ENCODE results near the gene ZNF532. TPM values are rescaled to one million over a fixed set of nuclear protein-coding genes. Genes with fewer than 3 reads are reported as not detected.

ZNF532 gene
- total RNA-seq, 1 experiment from 2014 or later, result 258 TPM

GRCh38 chr18:58861353-58861752, 3.3 kb upstream of the ZNF532 start:
- H2BK20ac ChIP-seq (ENCODE audit: low read depth, low read length, poor library complexity, severe bottlenecking), result no peak overlapping the region
- no peak overlapping the region for H3K4ac ChIP-seq (ENCODE audit: low read depth, low read length)
- H3K18ac ChIP-seq (ENCODE audit: insufficient read length, low read depth, low read length), result no peak overlapping the region
- peak overlapping the region; percentile 98 to 100 (median 98) for H3K27ac Mint-ChIP-seq
- H3K9ac ChIP-seq (ENCODE audit: extremely low read depth, insufficient read length, low read length), result peak overlapping the region; percentile 10
- no peak overlapping the region for H4K8ac ChIP-seq (replicated peaks; ENCODE audit: insufficient read length, low read depth, low read length)
- H3K9me3 ChIP-seq (ENCODE audit: control insufficient read depth, low read depth, low read length), result no peaks in the 10 kb centered on the region
- peak overlapping the region; percentile 79 for H3K4me2 ChIP-seq (ENCODE audit: insufficient read depth, insufficient read length, low read length)
- H4K91ac ChIP-seq (ENCODE audit: insufficient read length, low read depth, low read length), result no peak overlapping the region
- peak overlapping the region; percentile 87 to 92; a peak in 3 of 5 replicates for H3K4me3 Mint-ChIP-seq
- peaks cover 19% of the 10 kb centered on the region; the same call in 1 of the 2 replicates for H3K79me2 ChIP-seq (ENCODE audit: insufficient read depth, low read length)
- no peaks in the 10 kb centered on the region for H3K27me3 ChIP-seq (ENCODE audit: insufficient read depth, low read length)
- no peak for TF ChIP-seq CTCF (conservative IDR thresholded peaks at IDR 0.05)
- H3K14ac ChIP-seq (ENCODE audit: insufficient read depth, low read length), result no peak overlapping the region
- H2AK5ac ChIP-seq (ENCODE audit: insufficient read length, low read length), result no peak overlapping the region
- no peak overlapping the region for H3T11ph ChIP-seq (ENCODE audit: low read length)
- no peaks in the 10 kb centered on the region for H3K79me1 ChIP-seq (ENCODE audit: insufficient read depth, low read depth, low read length, poor library complexity, severe bottlenecking)
- no peak overlapping the region for H2BK120ac ChIP-seq (ENCODE audit: low read depth, low read length, poor library complexity, severe bottlenecking)
- H2BK5ac ChIP-seq (ENCODE audit: insufficient read length, low read length), result no peak overlapping the region
- peak overlapping the region; percentile 88 for H3K27ac ChIP-seq (ENCODE audit: insufficient read length, low read depth, low read length)
- no peaks in the 10 kb centered on the region for H3K27me3 Mint-ChIP-seq (ENCODE audit: low read depth)
- H4K20me1 ChIP-seq (ENCODE audit: control insufficient read depth, insufficient read depth, insufficient read length), result no peaks in the 10 kb centered on the region
- WGBS (ENCODE audit: extremely low coverage, insufficient read length, low lambda C conversion rate), result no CpG with 5 or more reads among the region's 3 CpGs
- H3K4me1 Mint-ChIP-seq, result peaks cover 70% of the 10 kb centered on the region in 2 experiments
- H3K36me3 Mint-ChIP-seq (ENCODE audit: insufficient read depth in 1 of 3, low read depth in 3 of 3), result peaks cover 18 to 24% (median 20%) of the 10 kb centered on the region in 3 experiments
- peaks cover 12% of the 10 kb centered on the region; the same call in 1 of the 2 replicates for H3K4me1 ChIP-seq (ENCODE audit: insufficient read depth, low read length)
- no peak overlapping the region for H2BK12ac ChIP-seq (ENCODE audit: insufficient read length, low read depth, low read length)
- no peak for DNase-seq
- H3K23ac ChIP-seq (ENCODE audit: insufficient read length, low read depth, low read length), result no peak overlapping the region
- H4K5ac ChIP-seq (ENCODE audit: insufficient read length, low read depth, low read length), result no peak overlapping the region
- no peak overlapping the region for H2BK15ac ChIP-seq (ENCODE audit: low read depth, low read length)
- no peaks in the 10 kb centered on the region for H3K23me2 ChIP-seq (ENCODE audit: insufficient read length, low read depth, low read length, poor library complexity, severe bottlenecking)
- no peak overlapping the region for H3K56ac ChIP-seq (ENCODE audit: insufficient read length, low read depth, low read length)
- no peak overlapping the region for H2AFZ ChIP-seq (ENCODE audit: low read length)
- peaks cover 0 to 3% of the 10 kb centered on the region in 2 experiments; a peak in 2 of 5 replicates for H3K9me3 Mint-ChIP-seq

All from H9 (cell line).